Keratinocyte (primary cell): ENCODE data around the gene DNPH1. TPM values are rescaled to one million over a fixed set of nuclear protein-coding genes. Genes with fewer than 3 reads are reported as not detected.
A peak's percentile ranks its signal among the peaks of the same experiment; 100 is the strongest.

ENCODE experiments used
- DNase-seq: peaks from one replicate; pipeline ENCODE4 v3.0.0-alpha.2; 2011; ENCODE audit warnings: low read depth, missing footprints, low spot score
- FAIRE-seq: peaks from 2 replicates; lab custom pipeline; 2011; peaks lifted over from hg19 to GRCh38; lab: Jason Lieb, UNC
- H2AFZ ChIP-seq: 2 replicates; pipeline ENCODE4 v1.6.0; 2012; ENCODE audit warnings: low read length, control low read depth, inconsistent platforms; ENCODE audit not compliant: control insufficient read depth
- H3K27ac ChIP-seq: 2 replicates; pipeline ENCODE4 v1.5.1; 2011; ENCODE audit warnings: low read length; ENCODE audit not compliant: control insufficient read depth, insufficient read depth
- H3K27me3 ChIP-seq: 3 replicates; pipeline ENCODE4 v1.6.0; 2011; ENCODE audit warnings: low read length; ENCODE audit not compliant: control insufficient read depth, insufficient read depth; ENCODE audit errors: extremely low read depth
- H3K36me3 ChIP-seq, 2 experiments: 2 replicates in 1 of 2; 3 replicates in 1 of 2; pipeline ENCODE4 v1.5.1; 2011; ENCODE audit warnings: low read length in 2 of 2, mild to moderate bottlenecking in 1 of 2; ENCODE audit not compliant: control insufficient read depth in 2 of 2, insufficient read depth in 2 of 2; ENCODE audit errors: extremely low read depth in 1 of 2
- H3K4me1 ChIP-seq: 3 replicates; pipeline ENCODE4 v1.5.1; 2011; ENCODE audit warnings: low read length; ENCODE audit not compliant: control insufficient read depth, insufficient read depth; ENCODE audit errors: extremely low read depth
- H3K4me2 ChIP-seq: 3 replicates; pipeline ENCODE4 v1.6.0; 2011; ENCODE audit warnings: low read depth, low read length; ENCODE audit not compliant: control insufficient read depth, insufficient read depth; ENCODE audit errors: extremely low read depth
- H3K4me3 ChIP-seq, 3 experiments: fragments of 200-600 bp in 1 of 3; sonication (generic) in 1 of 3; 2 replicates in 2 of 3; 3 replicates in 1 of 3; pipeline ENCODE4 v1.5.1; 2011 to 2016; ENCODE audit warnings: low read length in 3 of 3, mild to moderate bottlenecking in 3 of 3, control low read depth in 2 of 3, inconsistent platforms in 1 of 3, low read depth in 1 of 3, mixed read lengths in 1 of 3, mixed run types in 1 of 3, moderate library complexity in 1 of 3; ENCODE audit not compliant: control insufficient read depth in 2 of 3, insufficient read depth in 2 of 3; ENCODE audit errors: extremely low read depth in 1 of 3
- H3K79me2 ChIP-seq: 2 replicates; pipeline ENCODE4 v1.6.0; 2012; ENCODE audit warnings: low read length; ENCODE audit not compliant: control insufficient read depth, insufficient read depth
- H3K9ac ChIP-seq: 3 replicates; pipeline ENCODE4 v1.6.0; 2011; ENCODE audit warnings: low read length; ENCODE audit not compliant: control insufficient read depth, insufficient read depth; ENCODE audit errors: extremely low read depth
- H3K9me1 ChIP-seq: 3 replicates; pipeline ENCODE4 v1.6.0; 2011; ENCODE audit warnings: low read length; ENCODE audit not compliant: control insufficient read depth, insufficient read depth; ENCODE audit errors: extremely low read depth
- H3K9me3 ChIP-seq: 2 replicates; pipeline ENCODE4 v1.5.1; 2012; ENCODE audit warnings: low read depth, low read length; ENCODE audit not compliant: control insufficient read depth
- H4K20me1 ChIP-seq: 3 replicates; pipeline ENCODE4 v1.6.0; 2011; ENCODE audit warnings: low read length; ENCODE audit not compliant: control insufficient read depth, insufficient read depth; ENCODE audit errors: extremely low read depth
- CTCF ChIP-seq, 3 experiments: IDR thresholded peaks in 1 of 3; conservative IDR thresholded peaks in 1 of 3; optimal IDR thresholded peaks in 1 of 3; 2 replicates in 2 of 3; 3 replicates in 1 of 3; pipeline versions ENCODE3 to v1.5.1; 2011; ENCODE audit warnings: low read length in 3 of 3, mild to moderate bottlenecking in 3 of 3, moderate library complexity in 2 of 3, control low read depth in 1 of 3, inconsistent platforms in 1 of 3; ENCODE audit not compliant: insufficient read depth in 2 of 3; ENCODE audit errors: extremely low read depth in 1 of 3
- EZH2 ChIP-seq: IDR thresholded peaks from one replicate; pipeline ENCODE4 v1.6.1; 2012; ENCODE audit warnings: inconsistent platforms, mild to moderate bottlenecking, low read length, moderate library complexity
- dilution Hi-C: fragments of 300-500 bp; cut with MboI; formaldehyde crosslinking; loops from one replicate; pipeline ENCODE4 v1.7.0; 2020; ENCODE audit warnings: low sequenced_read_pairs; ENCODE audit not compliant: extremely low pct_ligation_motif_present
- polyA plus RNA-seq, 5 experiments: library from polyadenylated mRNA; depleted of rRNA in 3 of 5; stranded (reverse) in 3 of 5; stranded (forward) in 1 of 5; unstranded in 1 of 5; fragments of >200 nt; gene quantifications; 1 replicate in 1 of 5; 2 replicates in 3 of 5; 3 replicates in 1 of 5; pipeline versions ENCODE4 v1.2.1 to v1.2.3, GENCODE V29; 2011 to 2012; ENCODE audit warnings: missing spikeins in 2 of 5, low read depth in 1 of 5, low replicate concordance in 1 of 5

The DNPH1 gene
- polyA plus RNA-seq, 1 donor (not counting 4 experiments of a cell fraction or from before 2014, with no cell fraction given), result 73.9 TPM

- FAIRE-seq (no peak), DNase-seq (no peak)
- H2AFZ ChIP-seq, result no peak overlapping the region
- H3K36me3 ChIP-seq, result peaks cover 21 to 39% of the 10 kb centered on the region in 2 experiments
- H4K20me1 ChIP-seq, result no peaks in the 10 kb centered on the region
- H3K27ac ChIP-seq, result no peak overlapping the region
- no peaks in the 10 kb centered on the region for H3K9me3 ChIP-seq
- no peak overlapping the region for H3K4me3 ChIP-seq
- no peaks in the 10 kb centered on the region for H3K9me1 ChIP-seq
- no peaks in the 10 kb centered on the region for H3K27me3 ChIP-seq
- dilution Hi-C loops, result no loop called here
- H3K79me2 ChIP-seq, result no peaks in the 10 kb centered on the region
- no peak for TF ChIP-seq CTCF (optimal IDR thresholded peaks at IDR 0.05 in 1 of 3, IDR thresholded peaks at IDR 0.05 in 1 of 3, conservative IDR thresholded peaks at IDR 0.05 in 1 of 3; ENCODE audit: extremely low read depth in 1 of 3, insufficient read depth in 2 of 3, low read length in 3 of 3)
- TF ChIP-seq EZH2, result no peak
- no peak overlapping the region for H3K9ac ChIP-seq
- H3K4me2 ChIP-seq, result no peak overlapping the region
- peaks cover 13% of the 10 kb centered on the region for H3K4me1 ChIP-seq
These were observed 6.7 kb downstream of the DNPH1 start for GRCh38 chr6:43222418-43223059.

DNA sequence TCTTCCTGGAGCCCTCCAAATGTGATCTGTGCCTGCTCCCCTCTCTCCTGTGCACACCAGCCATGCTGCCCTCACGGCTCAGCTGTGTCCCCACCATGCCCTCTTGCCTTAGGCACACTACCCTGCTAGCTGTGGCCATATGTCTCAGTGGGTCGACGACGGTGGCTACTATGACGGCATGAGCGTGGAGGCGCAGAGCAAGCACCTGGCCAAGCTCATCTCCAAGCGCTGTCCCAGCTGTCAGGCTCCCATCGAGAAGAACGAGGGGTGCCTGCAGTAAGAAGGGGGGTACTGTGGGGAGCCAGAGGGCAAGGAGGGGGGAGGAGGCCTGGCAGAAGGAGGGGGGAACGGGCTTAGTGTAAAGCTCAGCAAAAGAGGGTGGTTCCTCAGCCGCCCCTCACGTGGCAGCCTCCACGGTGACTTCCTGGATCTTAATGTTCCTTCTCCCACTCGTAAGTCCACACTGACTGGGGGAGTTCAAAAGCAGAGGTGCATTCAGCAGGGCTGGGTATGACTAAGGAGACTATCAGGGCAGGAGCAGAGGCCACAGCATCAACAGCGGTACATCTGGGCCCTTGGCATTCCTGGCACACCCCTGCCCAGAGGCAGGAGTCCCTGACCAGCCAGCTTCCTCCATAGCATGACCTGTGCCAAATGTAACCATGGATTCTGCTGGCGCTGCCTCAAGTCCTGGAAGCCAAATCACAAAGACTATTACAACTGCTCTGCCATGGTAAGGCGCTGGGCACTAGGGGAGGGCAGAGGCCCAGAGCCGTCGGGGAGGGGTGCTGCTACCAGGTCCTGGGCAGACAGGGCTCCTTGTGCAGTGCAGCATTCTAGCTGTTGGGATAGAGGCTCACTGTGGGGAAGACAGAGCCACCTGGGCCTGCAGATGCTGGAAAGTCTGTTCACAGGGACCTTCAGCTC is 8.0 kb downstream of the DNPH1 start:
- Histone ChIP-seq H3K79me2 (no peaks in the 10 kb centered on the region), H4K20me1 (no peaks in the 10 kb centered on the region), H3K9me1 (no peaks in the 10 kb centered on the region), H3K4me3 (no peak overlapping the region), H3K27ac (no peak overlapping the region), H2AFZ (no peak overlapping the region), H3K36me3 (peaks cover 22 to 34% of the 10 kb centered on the region in 2 experiments), H3K27me3 (no peaks in the 10 kb centered on the region), H3K4me2 (no peak overlapping the region), H3K4me1 (peaks cover 13% of the 10 kb centered on the region), H3K9ac (no peak overlapping the region), H3K9me3 (no peaks in the 10 kb centered on the region)
- DNase-seq (peak; percentile 4), FAIRE-seq (no peak)
- dilution Hi-C loops, result no loop called here
- TF ChIP-seq CTCF (optimal IDR thresholded peaks at IDR 0.05 in 1 of 3, IDR thresholded peaks at IDR 0.05 in 1 of 3, conservative IDR thresholded peaks at IDR 0.05 in 1 of 3; ENCODE audit: extremely low read depth in 1 of 3, insufficient read depth in 2 of 3, low read length in 3 of 3) (no peak), EZH2 (no peak)
